Urothelium cell line (cell line): ENCODE data around the gene SCFD2.
"Not testable (repeated sequence)": the region's sequence is repeated elsewhere in the genome, so short reads cannot be mapped to it uniquely, and the experiment has no call there.

Source experiments
- DNase-seq: peaks from one replicate; pipeline ENCODE4 v3.0.0; 2011; ENCODE audit warnings: low spot score, mixed read lengths
- FAIRE-seq: peaks from 2 replicates; lab custom pipeline; 2011; peaks lifted over from hg19 to GRCh38; lab: Jason Lieb, UNC

The SCFD2 gene

GRCh38 chr4:53060278-53060677, 305.6 kb downstream of the SCFD2 start:
- FAIRE-seq (no peak), DNase-seq (no peak)

GRCh38 chr4:53059871-53060270, 306.0 kb downstream of the SCFD2 start:
- DNase-seq (no peak), FAIRE-seq (no peak)

- no peak for DNase-seq
Measured at GRCh38 chr4:53059256-53059655, 306.6 kb downstream of the SCFD2 start.

GRCh38 chr4:53057679-53058078, 308.2 kb downstream of the SCFD2 start:
- DNase-seq = no peak
- FAIRE-seq = no peak

More at GRCh38 chr4:53059256-53059655, 306.6 kb downstream of the SCFD2 start:
- no peak for FAIRE-seq

GRCh38 chr4:53057108-53057507, 308.8 kb downstream of the SCFD2 start:
- FAIRE-seq, DNase-seq: not testable (repeated sequence)

- DNase-seq (peak; percentile 4), FAIRE-seq (no peak)
Measured at GRCh38 chr4:53055716-53056403, 310.0 kb downstream of the SCFD2 start.

- DNase-seq (peak; percentile 65), FAIRE-seq (no peak)
Measured at GRCh38 chr4:53055274-53055673, 310.6 kb downstream of the SCFD2 start.

GRCh38 chr4:53050361-53050774, 315.5 kb downstream of the SCFD2 start:
- FAIRE-seq (peak; percentile 83), DNase-seq (no peak)

- DNase-seq (no peak), FAIRE-seq (no peak)
Measured at GRCh38 chr4:53049528-53049927, 316.3 kb downstream of the SCFD2 start.

- no peak for DNase-seq
- no peak for FAIRE-seq
Measured at GRCh38 chr4:53044651-53044960, 321.3 kb downstream of the SCFD2 start.

GRCh38 chr4:53043891-53044650, 321.8 kb downstream of the SCFD2 start:
- FAIRE-seq (no peak), DNase-seq (no peak)

GRCh38 chr4:53043055-53043454, 322.8 kb downstream of the SCFD2 start:
- FAIRE-seq = no peak

GRCh38 chr4:53040851-53041250, 325.0 kb downstream of the SCFD2 start:
- no peak for FAIRE-seq

More at GRCh38 chr4:53043055-53043454, 322.8 kb downstream of the SCFD2 start:
- no peak for DNase-seq

GRCh38 chr4:53040459-53040815, 325.4 kb downstream of the SCFD2 start:
- FAIRE-seq (no peak), DNase-seq (no peak)

More at GRCh38 chr4:53040851-53041250, 325.0 kb downstream of the SCFD2 start:
- no peak for DNase-seq

GRCh38 chr4:53039741-53040458, 326.0 kb downstream of the SCFD2 start:
- FAIRE-seq (peak; percentile 46), DNase-seq (no peak)

GRCh38 chr4:53037892-53038291, 328.0 kb downstream of the SCFD2 start:
- no peak for FAIRE-seq
- no peak for DNase-seq

GRCh38 chr4:53032908-53033307, 333.0 kb downstream of the SCFD2 start:
- not testable (repeated sequence) for FAIRE-seq, DNase-seq

- FAIRE-seq (no peak), DNase-seq (no peak)
Measured at GRCh38 chr4:53026233-53026632, 339.6 kb downstream of the SCFD2 start.

- DNase-seq = no peak
- no peak for FAIRE-seq
Measured at GRCh38 chr4:53023677-53024299, 342.1 kb downstream of the SCFD2 start.

- no peak for FAIRE-seq
- no peak for DNase-seq
Measured at GRCh38 chr4:53022513-53023100, 343.3 kb downstream of the SCFD2 start.
